SJSA1 (cell line): Measurements from ENCODE around the gene PTPN20. TPM values are rescaled to one million over a fixed set of nuclear protein-coding genes. Genes with fewer than 3 reads are reported as not detected.

ENCODE experiments used
- DNase-seq, 2 experiments: peaks; one replicate each; pipeline ENCODE4 v3.0.0-alpha.2; 2015 to 2020; ENCODE audit warnings: low spot score in 2 of 2, low read depth in 1 of 2
- H3K27ac ChIP-seq: fragments of 250-450 bp; sonication (Bioruptor Pico); 2 replicates; pipeline ENCODE4 v1.5.1; 2020; ENCODE audit warnings: mild to moderate bottlenecking, moderate library complexity
- H3K27me3 ChIP-seq: fragments of 250-450 bp; sonication (Bioruptor Pico); replicated peaks from 2 replicates; pipeline ENCODE4 v1.5.1; 2020; ENCODE audit warnings: mild to moderate bottlenecking, moderate library complexity
- H3K36me3 ChIP-seq: fragments of 250-450 bp; sonication (Bioruptor Pico); 2 replicates; pipeline ENCODE4 v1.5.1; 2020; ENCODE audit warnings: mild to moderate bottlenecking
- H3K4me1 ChIP-seq: fragments of 250-450 bp; sonication (Bioruptor Pico); replicated peaks from 2 replicates; pipeline ENCODE4 v1.6.1; 2021; ENCODE audit warnings: mild to moderate bottlenecking
- H3K4me3 ChIP-seq: fragments of 250-450 bp; sonication (Bioruptor Pico); 2 replicates; pipeline ENCODE4 v1.5.1; 2020; ENCODE audit warnings: mild to moderate bottlenecking
- H3K9me3 ChIP-seq: fragments of 250-450 bp; sonication (Bioruptor Pico); replicated peaks from 2 replicates; pipeline ENCODE4 v1.5.1; 2020; ENCODE audit warnings: mild to moderate bottlenecking
- total RNA-seq: library from RNA; depleted of rRNA; stranded (reverse); fragments of >200 nt; shearing (Covaris generic); gene quantifications from 2 replicates; pipeline ENCODE4 v1.2.3, GENCODE V29; 2014

PTPN20 gene
- total RNA-seq, 1 experiment from 2014 or later = not detected

DNA sequence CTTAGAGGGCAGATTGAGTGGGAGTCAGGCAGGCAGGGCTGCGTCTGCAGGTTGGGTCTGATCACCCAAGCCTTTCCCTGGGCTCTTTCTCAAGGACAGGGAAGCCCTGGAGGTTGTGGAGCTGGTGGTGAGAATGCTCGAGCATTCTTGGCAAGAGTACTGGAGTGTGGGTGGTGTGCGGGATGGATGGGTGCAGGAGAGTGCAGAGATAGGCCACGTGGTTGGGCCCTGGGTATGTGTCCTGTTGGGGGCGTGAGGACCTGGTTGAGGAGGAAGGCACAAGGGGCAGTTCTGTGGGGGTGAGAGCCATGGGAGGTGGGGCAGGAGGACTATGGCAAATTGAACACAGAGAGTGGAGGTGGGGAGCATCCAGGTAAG lies 135.9 kb downstream of the PTPN20 start:
- no peak overlapping the region for H3K27ac ChIP-seq
- no peaks in the 10 kb centered on the region for H3K4me1 ChIP-seq
- no peak overlapping the region for H3K4me3 ChIP-seq
- no peaks in the 10 kb centered on the region for H3K36me3 ChIP-seq
- peak in 1 of 2 experiments; percentile 28 for DNase-seq
- H3K9me3 ChIP-seq = no peaks in the 10 kb centered on the region
- H3K27me3 ChIP-seq = no peaks in the 10 kb centered on the region

- Histone ChIP-seq H3K4me3 (no peak overlapping the region), H3K4me1 (no peaks in the 10 kb centered on the region), H3K27me3 (no peaks in the 10 kb centered on the region), H3K9me3 (no peaks in the 10 kb centered on the region), H3K36me3 (no peaks in the 10 kb centered on the region), H3K27ac (no peak overlapping the region)
- peak; percentile 56 to 77 for DNase-seq
Measured at GRCh38 chr10:47047577-47048525, 136.6 kb downstream of the PTPN20 start.

DNA sequence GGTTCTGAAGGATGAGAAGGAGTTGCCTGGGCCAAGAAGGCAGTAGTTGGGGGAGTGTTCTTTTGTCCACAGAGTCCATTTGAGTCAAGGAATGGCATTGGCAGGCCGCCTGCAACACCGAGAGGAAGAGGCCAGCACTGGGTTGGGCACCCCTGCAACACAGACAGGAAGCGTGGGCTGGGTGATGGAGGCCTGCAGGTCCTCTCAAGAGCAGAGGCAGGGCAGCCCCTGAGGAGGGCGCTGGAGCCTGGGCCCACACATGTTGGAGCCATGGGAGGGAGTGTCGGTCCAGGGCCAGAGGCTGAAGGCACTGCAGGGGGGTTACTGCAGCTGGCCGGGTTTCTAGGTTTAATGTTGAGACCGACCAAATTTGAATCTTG lies 137.3 kb downstream of the PTPN20 start:
- H3K4me3 ChIP-seq = no peak overlapping the region
- peak in 1 of 2 experiments; percentile 39 for DNase-seq
- H3K27ac ChIP-seq = no peak overlapping the region
- H3K4me1 ChIP-seq = no peaks in the 10 kb centered on the region
- H3K36me3 ChIP-seq = no peaks in the 10 kb centered on the region
- H3K27me3 ChIP-seq = no peaks in the 10 kb centered on the region
- no peaks in the 10 kb centered on the region for H3K9me3 ChIP-seq

GRCh38 chr10:47049056-47049851 lies 138.0 kb downstream of the PTPN20 start:
- H3K36me3 ChIP-seq = no peaks in the 10 kb centered on the region
- no peaks in the 10 kb centered on the region for H3K27me3 ChIP-seq
- no peak overlapping the region for H3K4me3 ChIP-seq
- no peaks in the 10 kb centered on the region for H3K9me3 ChIP-seq
- no peaks in the 10 kb centered on the region for H3K4me1 ChIP-seq
- DNase-seq = peak in 1 of 2 experiments; percentile 37
- no peak overlapping the region for H3K27ac ChIP-seq

DNA sequence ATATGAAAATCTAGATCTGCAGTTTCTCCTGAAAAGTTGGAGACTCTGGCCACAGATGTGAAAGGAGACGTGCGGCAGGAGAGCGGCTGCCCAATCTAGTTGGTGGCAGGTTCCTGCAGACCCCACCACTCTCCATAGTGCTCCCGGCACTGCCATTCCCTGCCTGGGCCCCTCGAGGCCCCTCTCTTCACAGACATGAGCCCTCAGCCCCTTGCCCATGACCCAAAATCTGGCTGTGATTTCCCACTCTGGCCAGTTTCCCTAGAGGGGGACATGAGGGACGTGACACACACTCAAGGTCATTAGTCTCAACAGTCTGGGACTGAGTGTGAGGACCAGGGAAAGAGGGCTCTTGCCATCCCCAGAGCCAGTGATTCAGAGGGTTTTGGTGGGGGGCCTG lies 138.7 kb downstream of the PTPN20 start:
- H3K4me3 ChIP-seq = no peak overlapping the region
- peak in 1 of 2 experiments; percentile 22 for DNase-seq
- H3K27me3 ChIP-seq = no peaks in the 10 kb centered on the region
- no peaks in the 10 kb centered on the region for H3K9me3 ChIP-seq
- no peak overlapping the region for H3K27ac ChIP-seq
- H3K36me3 ChIP-seq = no peaks in the 10 kb centered on the region
- H3K4me1 ChIP-seq = no peaks in the 10 kb centered on the region

GRCh38 chr10:47050618-47051455 lies 139.6 kb downstream of the PTPN20 start:
- no peaks in the 10 kb centered on the region for H3K4me1 ChIP-seq
- H3K4me3 ChIP-seq = no peak overlapping the region
- no peak for DNase-seq
- H3K27me3 ChIP-seq = no peaks in the 10 kb centered on the region
- H3K9me3 ChIP-seq = no peaks in the 10 kb centered on the region
- no peaks in the 10 kb centered on the region for H3K36me3 ChIP-seq
- no peak overlapping the region for H3K27ac ChIP-seq

GRCh38 chr10:47051741-47052238 lies 140.6 kb downstream of the PTPN20 start:
- Histone ChIP-seq H3K27me3 (peaks cover 2% of the 10 kb centered on the region; the same call in 1 of the 2 replicates), H3K36me3 (no peaks in the 10 kb centered on the region)

More at GRCh38 chr10:47051741-47052238, 140.6 kb downstream of the PTPN20 start:
- Histone ChIP-seq H3K27ac (no peak overlapping the region), H3K9me3 (no peaks in the 10 kb centered on the region), H3K4me3 (no peak overlapping the region), H3K4me1 (no peaks in the 10 kb centered on the region)
- no peak for DNase-seq
